DMS153 treated with DMSO at 0.1 percent for 48 hours (cell line): Measurements from ENCODE around the gene MMP17.

Experiments used
- DNase-seq: peaks from one replicate; lab custom pipeline; 2025; ENCODE audit not compliant: unreplicated experiment; lab: John Stamatoyannopoulos, UW

MMP17 gene

GRCh38 chr12:131847456-131847855, 19.3 kb downstream of the MMP17 start:
- no peak for DNase-seq

- no peak for DNase-seq
Measured at GRCh38 chr12:131848753-131849152, 20.6 kb downstream of the MMP17 start.

- no peak for DNase-seq
Measured at GRCh38 chr12:131849700-131850553, 21.7 kb downstream of the MMP17 start.

GRCh38 chr12:131850856-131851559, 22.8 kb downstream of the MMP17 start:
- DNase-seq: no peak

- no peak for DNase-seq
Measured at GRCh38 chr12:131851741-131852550, 23.8 kb downstream of the MMP17 start.

GRCh38 chr12:131852551-131853299, 24.5 kb downstream of the MMP17 start:
- no peak for DNase-seq

GRCh38 chr12:131853832-131854797, 25.9 kb downstream of the MMP17 start:
- DNase-seq: no peak

GRCh38 chr12:131854861-131855476, 26.8 kb downstream of the MMP17 start:
- DNase-seq: no peak

GRCh38 chr12:131855521-131856142, 27.4 kb downstream of the MMP17 start:
- DNase-seq: no peak

GRCh38 chr12:131856366-131857097, 28.3 kb downstream of the MMP17 start:
- no peak for DNase-seq

- DNase-seq: no peak
Measured at GRCh38 chr12:131857908-131858850, 30.0 kb downstream of the MMP17 start.

- peak; percentile 29 for DNase-seq
Measured at GRCh38 chr12:131860472-131861260, 32.5 kb downstream of the MMP17 start.

- no peak for DNase-seq
Measured at GRCh38 chr12:131861261-131862083, 33.3 kb downstream of the MMP17 start.

GRCh38 chr12:131862084-131862441, 33.9 kb downstream of the MMP17 start:
- DNase-seq: no peak

- no peak for DNase-seq
Measured at GRCh38 chr12:131862600-131862993, 34.4 kb downstream of the MMP17 start.
